Tibial nerve (tissue), 4 donors: ENCODE data around the gene PIGS. TPM values are rescaled to one million over a fixed set of nuclear protein-coding genes. Genes with fewer than 3 reads are reported as not detected.
A peak's percentile ranks its signal among the peaks of the same experiment; 100 is the strongest.

Experiments
- DNase-seq, 2 donors: peaks; one replicate each; pipeline ENCODE4 v3.0.0-alpha.2; 2019; ENCODE audit warnings: low spot score in 2 of 2
- H3K27ac ChIP-seq, 4 donors: fragments of 200-600 bp; sonication (generic) in 3 of 4; one replicate each; pipeline ENCODE4 v1.5.1; 2017 to 2019; ENCODE audit warnings: mild to moderate bottlenecking in 1 of 4
- H3K27me3 ChIP-seq, 2 donors: fragments of 200-600 bp; sonication (generic) in 1 of 2; one replicate each; pipeline versions ENCODE4 v1.5.1 to v1.6.0; 2017 to 2019
- H3K36me3 ChIP-seq, 3 donors: fragments of 200-600 bp; sonication (generic); one replicate each; pipeline ENCODE4 v1.5.1; 2018 to 2019
- H3K4me1 ChIP-seq, 4 donors: fragments of 200-600 bp; sonication (generic) in 3 of 4; one replicate each; pipeline ENCODE4 v1.5.1; 2017 to 2019
- H3K4me3 ChIP-seq, 4 donors: fragments of 200-600 bp; sonication (generic) in 3 of 4; one replicate each; pipeline ENCODE4 v1.5.1; 2017 to 2019; ENCODE audit warnings: mild to moderate bottlenecking in 1 of 4, moderate library complexity in 1 of 4
- H3K9me3 ChIP-seq, 4 donors: fragments of 200-600 bp; sonication (generic) in 3 of 4; one replicate each; pipeline ENCODE4 v1.5.1; 2017 to 2019
- EP300 ChIP-seq, 2 donors: sonication (generic); formaldehyde crosslinking; IDR thresholded peaks; one replicate each; pipeline ENCODE4 v1.6.1; 2017; ENCODE audit warnings: antibody characterized with exemption in 2 of 2, mild to moderate bottlenecking in 1 of 2
- POLR2A ChIP-seq, 2 donors: fragments of 450-650 bp; IDR thresholded peaks; one replicate each; pipeline ENCODE4 v1.6.1; 2017; ENCODE audit warnings: antibody characterized with exemption in 2 of 2, mild to moderate bottlenecking in 2 of 2, moderate library complexity in 2 of 2
- WGBS, 2 donors: methylation state at CpG; one replicate each; pipeline ENCODE4 v1.1.5; 2018; 5-methylcytosine and 5-hydroxymethylcytosine counted together
- total RNA-seq, 4 donors: library from RNA; depleted of rRNA; stranded (reverse); fragments of >200 nt; gene quantifications; one replicate each; pipeline ENCODE4 v1.1.0, GENCODE V29; 2016
- TF ChIP-seq, protein P1 (sequence below), 5 experiments: fragments of 200-600 bp in 3 of 5; fragments of 450-650 bp in 2 of 5; sonication (generic) in 3 of 5; IDR thresholded peaks; one replicate each; pipeline ENCODE4 v1.5.1; 2016 to 2019; ENCODE audit warnings: antibody characterized with exemption in 5 of 5, mild to moderate bottlenecking in 3 of 5, moderate library complexity in 2 of 5

The PIGS gene
- total RNA-seq, 4 donors from 2014 or later, result 62.2 to 82.4 (median 73.2) TPM

DNA sequence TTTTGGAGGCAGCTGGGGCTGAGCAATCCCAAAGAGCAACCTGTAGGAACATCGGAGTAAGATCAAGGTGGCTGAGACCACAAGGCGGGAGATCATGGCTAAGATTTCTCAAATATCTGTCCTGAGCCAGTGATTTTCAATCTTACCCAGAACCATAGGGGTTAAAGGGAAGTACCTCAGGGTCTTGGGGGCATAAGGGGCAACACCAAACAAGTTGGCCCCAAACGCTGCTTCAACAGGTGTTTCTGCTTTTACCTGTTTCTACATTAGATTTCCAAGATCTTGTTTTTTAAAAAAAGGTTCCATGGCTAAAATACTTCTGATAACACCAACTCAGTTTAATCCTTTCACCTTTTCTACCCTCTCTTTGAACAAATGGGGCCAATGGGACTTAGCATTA, 16.3 kb downstream of the PIGS start:
- DNase-seq, result no peak
- Histone ChIP-seq H3K27me3 (no peaks in the 10 kb centered on the region), H3K36me3 (peaks cover 6 to 69% (median 30%) of the 10 kb centered on the region in 3 donors), H3K4me3 (no peak overlapping the region), H3K4me1 (peaks cover 0 to 25% (median 7%) of the 10 kb centered on the region in 4 donors), H3K27ac (no peak overlapping the region), H3K9me3 (no peaks in the 10 kb centered on the region)
- WGBS, 2 donors, result 87 to 94% methylated on average over 3 of the region's 3 CpGs
- TF ChIP-seq POLR2A (IDR thresholded peaks at IDR 0.05) (no peak), EP300 (IDR thresholded peaks at IDR 0.05) (no peak)
- TF ChIP-seq, protein P1, sequence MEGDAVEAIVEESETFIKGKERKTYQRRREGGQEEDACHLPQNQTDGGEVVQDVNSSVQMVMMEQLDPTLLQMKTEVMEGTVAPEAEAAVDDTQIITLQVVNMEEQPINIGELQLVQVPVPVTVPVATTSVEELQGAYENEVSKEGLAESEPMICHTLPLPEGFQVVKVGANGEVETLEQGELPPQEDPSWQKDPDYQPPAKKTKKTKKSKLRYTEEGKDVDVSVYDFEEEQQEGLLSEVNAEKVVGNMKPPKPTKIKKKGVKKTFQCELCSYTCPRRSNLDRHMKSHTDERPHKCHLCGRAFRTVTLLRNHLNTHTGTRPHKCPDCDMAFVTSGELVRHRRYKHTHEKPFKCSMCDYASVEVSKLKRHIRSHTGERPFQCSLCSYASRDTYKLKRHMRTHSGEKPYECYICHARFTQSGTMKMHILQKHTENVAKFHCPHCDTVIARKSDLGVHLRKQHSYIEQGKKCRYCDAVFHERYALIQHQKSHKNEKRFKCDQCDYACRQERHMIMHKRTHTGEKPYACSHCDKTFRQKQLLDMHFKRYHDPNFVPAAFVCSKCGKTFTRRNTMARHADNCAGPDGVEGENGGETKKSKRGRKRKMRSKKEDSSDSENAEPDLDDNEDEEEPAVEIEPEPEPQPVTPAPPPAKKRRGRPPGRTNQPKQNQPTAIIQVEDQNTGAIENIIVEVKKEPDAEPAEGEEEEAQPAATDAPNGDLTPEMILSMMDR (IDR thresholded peaks at IDR 0.05), result no peak

DNA sequence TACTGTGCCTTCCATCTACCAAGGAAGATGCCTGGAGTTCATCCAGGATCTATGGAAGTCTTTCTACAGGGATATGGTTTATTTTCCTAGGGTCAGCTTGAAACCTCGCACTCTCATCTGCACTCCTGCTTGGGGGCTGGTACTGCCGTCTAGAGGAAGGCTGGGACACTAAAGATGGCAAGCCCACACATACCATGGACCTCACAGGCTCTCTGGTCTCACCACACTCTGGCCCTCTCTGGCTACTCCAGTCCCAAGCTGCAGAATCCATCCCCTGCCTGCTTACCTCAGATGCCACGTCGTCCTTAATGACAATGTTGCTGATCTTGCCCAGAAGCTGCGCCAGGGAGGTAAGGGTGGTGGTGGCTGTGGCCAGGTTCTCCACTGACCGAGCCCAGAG, 16.8 kb downstream of the PIGS start:
- DNase-seq, result no peak
- Histone ChIP-seq H3K9me3 (no peaks in the 10 kb centered on the region), H3K27ac (no peak overlapping the region), H3K27me3 (no peaks in the 10 kb centered on the region), H3K4me3 (no peak overlapping the region), H3K4me1 (peaks cover 0 to 29% (median 7%) of the 10 kb centered on the region in 4 donors), H3K36me3 (peaks cover 6 to 64% (median 26%) of the 10 kb centered on the region in 3 donors)
- 75 to 93% methylated on average over 6 of the region's 6 CpGs for WGBS, 2 donors
- TF ChIP-seq EP300 (IDR thresholded peaks at IDR 0.05) (no peak), POLR2A (IDR thresholded peaks at IDR 0.05) (no peak)
- TF ChIP-seq, protein P1 (IDR thresholded peaks at IDR 0.05), result no peak

DNA sequence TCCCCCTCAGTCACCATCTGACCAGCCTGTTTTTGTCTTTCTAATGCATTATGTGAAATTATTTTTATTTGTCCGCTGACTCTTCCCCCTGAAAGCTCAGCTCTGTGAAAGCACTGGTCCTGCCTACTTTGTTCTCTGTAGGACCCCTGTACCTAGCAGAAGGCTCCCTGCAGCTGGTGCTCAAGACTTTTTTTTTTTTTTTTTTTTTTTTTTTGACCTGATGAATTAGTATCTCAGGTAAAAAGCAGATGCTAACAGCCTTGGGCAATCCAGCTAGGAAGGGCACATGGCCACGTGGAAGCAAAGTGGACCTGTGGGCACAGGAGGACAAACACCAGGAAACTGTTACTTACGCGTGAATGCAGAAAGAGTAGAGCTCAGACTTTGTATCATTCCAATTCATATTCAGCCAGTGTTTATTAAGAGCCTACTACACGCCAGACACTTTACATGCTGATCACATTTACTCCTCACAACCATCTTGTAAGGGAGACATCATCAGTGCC, 18.3 kb downstream of the PIGS start:
- 83 to 92% methylated on average over 5 of the region's 5 CpGs for WGBS, 2 donors
- H3K27ac ChIP-seq, result peak overlapping the region in 3 of 4 donors; percentile 47 to 82 (median 80)
- no peaks in the 10 kb centered on the region for H3K27me3 ChIP-seq
- peak overlapping the region in 1 of 4 donors; percentile 74 for H3K4me3 ChIP-seq
- TF ChIP-seq, protein P1 (IDR thresholded peaks at IDR 0.05), result no peak
- TF ChIP-seq POLR2A (IDR thresholded peaks at IDR 0.05), result no peak
- TF ChIP-seq EP300 (IDR thresholded peaks at IDR 0.05), result no peak
- DNase-seq, result no peak
- peaks cover 6 to 49% (median 24%) of the 10 kb centered on the region in 3 donors for H3K36me3 ChIP-seq
- no peaks in the 10 kb centered on the region for H3K9me3 ChIP-seq
- peaks cover 0 to 37% (median 9%) of the 10 kb centered on the region in 4 donors for H3K4me1 ChIP-seq

DNA sequence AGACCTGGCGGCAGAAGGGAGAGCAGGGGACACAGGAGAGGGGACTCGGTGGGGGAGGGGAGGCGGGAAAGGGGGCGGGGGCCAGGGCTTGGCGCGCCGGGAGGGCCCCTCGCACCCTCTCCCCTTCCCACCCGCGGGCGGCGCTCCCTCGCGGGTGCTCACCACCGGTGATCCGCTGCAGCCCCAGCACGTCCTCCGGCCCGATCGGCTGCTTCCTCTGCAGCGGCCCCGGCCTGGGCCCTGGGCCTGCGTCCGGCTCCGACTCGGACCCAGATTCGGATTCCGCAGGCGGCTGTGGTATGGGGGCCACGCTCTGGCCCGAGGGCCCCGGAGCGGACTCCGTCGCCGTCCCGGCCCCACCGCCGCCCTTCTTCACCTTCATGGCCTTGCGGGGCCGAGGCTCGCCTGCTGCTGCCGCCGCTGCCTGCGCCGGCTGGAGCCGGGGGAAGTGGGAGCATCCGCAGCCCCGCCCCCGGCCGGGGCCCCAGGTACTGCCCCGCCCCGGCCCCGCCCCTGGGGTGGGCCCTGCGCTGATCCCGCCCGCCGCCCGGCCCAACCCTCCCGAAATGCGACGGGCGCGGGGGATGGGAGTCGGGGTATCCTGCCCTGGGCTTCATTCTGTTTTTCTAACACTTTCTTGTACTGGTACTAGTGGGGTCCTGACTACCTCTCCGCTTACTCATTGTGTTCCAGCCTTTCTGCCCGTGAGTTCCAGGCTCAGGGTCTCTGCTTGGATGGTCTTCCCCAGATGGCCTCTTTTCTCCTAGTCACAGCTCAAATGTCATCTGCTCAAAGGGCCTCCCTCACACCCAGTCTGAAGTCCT, 18.9 kb downstream of the PIGS start, which contains the start of gene UNC119:
TSS of gene UNC119 (minus strand) at position 449 of the 824 bp plus-strand sequence. CDS start at position 382, 67 bp downstream.
- Histone ChIP-seq H3K36me3 (peaks cover 6 to 44% (median 24%) of the 10 kb centered on the region in 3 donors), H3K4me3 (peak within 1 kb of the TSS; percentile 67 to 95 (median 72)), H3K27ac (peak within 1 kb of the TSS; percentile 16 to 82 (median 64)), H3K27me3 (no peaks in the 10 kb centered on the region), H3K9me3 (no peaks in the 10 kb centered on the region), H3K4me1 (peaks cover 0 to 37% (median 9%) of the 10 kb centered on the region in 4 donors)
- peak; percentile 44 to 51 for DNase-seq
- TF ChIP-seq POLR2A (IDR thresholded peaks at IDR 0.05) (peak in 1 of 2 donors; percentile 39), EP300 (IDR thresholded peaks at IDR 0.05) (peak in 1 of 2 donors; percentile 60)
- TF ChIP-seq, protein P1 (IDR thresholded peaks at IDR 0.05), result no peak
- 1 to 2% methylated on average over 48 to 51 of the region's 67 CpGs for WGBS, 2 donors
